ENCODE data around the gene RFX7.

GRCh38 chr15:56252386-56252785 is 8.7 kb upstream of the RFX7 start:
- TF ChIP-seq CTCF (IDR thresholded peaks at IDR 0.05; ENCODE audit: borderline replicate concordance, extremely low read depth, low read length, poor library complexity, severe bottlenecking) (no peak), EZH2 (IDR thresholded peaks at IDR 0.05; ENCODE audit: borderline replicate concordance, low read depth, low read length, severe bottlenecking) (no peak)

All from DND-41 (cell line).